Ovary (tissue), 1 donor: ENCODE results near the gene SLC22A23.

ENCODE experiments used
- EP300 ChIP-seq: sonication (generic); formaldehyde crosslinking; IDR thresholded peaks from one replicate; pipeline ENCODE4 v1.6.1; 2017; ENCODE audit warnings: antibody characterized with exemption
- POLR2A ChIP-seq: fragments of 450-650 bp; IDR thresholded peaks from one replicate; pipeline ENCODE4 v1.6.1; 2017; ENCODE audit warnings: antibody characterized with exemption, mild to moderate bottlenecking, moderate library complexity

- no peak for TF ChIP-seq POLR2A
- TF ChIP-seq EP300, result no peak
These were observed 77.3 kb downstream of the SLC22A23 start for GRCh38 chr6:3379482-3380060.
